Skin of body (tissue), 2 donors: ENCODE measurements around the gene MT1HL1. TPM values are rescaled to one million over a fixed set of nuclear protein-coding genes. Genes with fewer than 3 reads are reported as not detected.
"Not testable (repeated sequence)": the region's sequence is repeated elsewhere in the genome, so short reads cannot be mapped to it uniquely, and the experiment has no call there.

ENCODE experiments used
- DNase-seq: peaks from one replicate; lab custom pipeline; 2025; lab: John Stamatoyannopoulos, UW
- total RNA-seq: library from RNA; depleted of rRNA; stranded (reverse); fragments of >200 nt; gene quantifications from one replicate; pipeline ENCODE4 v1.2.3, GENCODE V29; 2014

MT1HL1 gene
- total RNA-seq, 1 donor from 2014 or later = not detected

- DNase-seq = no peak
Measured at GRCh38 chr1:237018896-237019295, 14.7 kb upstream of the MT1HL1 start.

- DNase-seq = no peak
Measured at GRCh38 chr1:237016626-237017025, 12.4 kb upstream of the MT1HL1 start.

- DNase-seq = no peak
Measured at GRCh38 chr1:237013608-237014007, 9.4 kb upstream of the MT1HL1 start.

GRCh38 chr1:237012788-237013383 is 8.6 kb upstream of the MT1HL1 start:
- no peak for DNase-seq

GRCh38 chr1:237012361-237012760 is 8.1 kb upstream of the MT1HL1 start:
- no peak for DNase-seq

GRCh38 chr1:237011432-237011831 is 7.2 kb upstream of the MT1HL1 start:
- no peak for DNase-seq

GRCh38 chr1:237009611-237010010 is 5.4 kb upstream of the MT1HL1 start:
- DNase-seq = no peak

- no peak for DNase-seq
Measured at GRCh38 chr1:237007147-237007881, 3.1 kb upstream of the MT1HL1 start.

GRCh38 chr1:237005674-237006073 is 1.4 kb upstream of the MT1HL1 start:
- no peak for DNase-seq

GRCh38 chr1:237003516-237003915 is 725 bp downstream of the MT1HL1 start:
- no peak for DNase-seq

- no peak for DNase-seq
Measured at GRCh38 chr1:237000191-237000590, 4.0 kb downstream of the MT1HL1 start.

- DNase-seq = no peak
Measured at GRCh38 chr1:236998546-236998945, 5.7 kb downstream of the MT1HL1 start.

- DNase-seq = no peak
Measured at GRCh38 chr1:236997882-236998281, 6.4 kb downstream of the MT1HL1 start.

- DNase-seq = no peak
Measured at GRCh38 chr1:236997361-236997760, 6.9 kb downstream of the MT1HL1 start.

- no peak for DNase-seq
Measured at GRCh38 chr1:236994450-236994849, 9.8 kb downstream of the MT1HL1 start.

GRCh38 chr1:236992449-236992848 is 11.8 kb downstream of the MT1HL1 start:
- DNase-seq = no peak

- DNase-seq = no peak
Measured at GRCh38 chr1:236990052-236990445, 14.2 kb downstream of the MT1HL1 start.

GRCh38 chr1:236989290-236990051 is 14.8 kb downstream of the MT1HL1 start:
- DNase-seq = no peak

GRCh38 chr1:236983818-236984217 is 20.4 kb downstream of the MT1HL1 start:
- DNase-seq = no peak

- DNase-seq = no peak
Measured at GRCh38 chr1:236982380-236982779, 21.9 kb downstream of the MT1HL1 start.

GRCh38 chr1:236981431-236981830 is 22.8 kb downstream of the MT1HL1 start:
- not testable (repeated sequence) for DNase-seq

GRCh38 chr1:236980673-236981072 is 23.6 kb downstream of the MT1HL1 start:
- DNase-seq = no peak
